Measurements from ENCODE around the gene EFNB1.

EFNB1 gene

DNA sequence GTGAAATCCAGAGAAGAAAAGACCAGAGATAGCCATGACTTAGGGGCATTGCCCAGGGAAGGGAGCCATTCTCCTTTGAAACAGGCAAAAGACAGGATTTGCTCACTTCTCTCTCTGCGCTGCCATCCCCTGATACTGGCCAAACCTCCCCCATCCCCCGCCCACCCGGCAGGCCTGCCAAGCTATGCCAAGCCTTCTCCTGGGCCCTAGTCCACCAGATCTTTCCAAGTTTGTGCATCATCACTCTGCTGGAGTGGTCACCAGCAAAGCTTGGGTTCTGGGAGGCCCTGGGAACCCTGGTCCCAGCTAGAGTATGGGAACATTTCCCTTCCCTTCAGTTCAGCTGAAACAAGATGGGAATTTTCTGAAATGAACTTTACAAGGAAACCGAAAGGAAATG is 18.4 kb downstream of the EFNB1 start:
- TF ChIP-seq, protein P1, sequence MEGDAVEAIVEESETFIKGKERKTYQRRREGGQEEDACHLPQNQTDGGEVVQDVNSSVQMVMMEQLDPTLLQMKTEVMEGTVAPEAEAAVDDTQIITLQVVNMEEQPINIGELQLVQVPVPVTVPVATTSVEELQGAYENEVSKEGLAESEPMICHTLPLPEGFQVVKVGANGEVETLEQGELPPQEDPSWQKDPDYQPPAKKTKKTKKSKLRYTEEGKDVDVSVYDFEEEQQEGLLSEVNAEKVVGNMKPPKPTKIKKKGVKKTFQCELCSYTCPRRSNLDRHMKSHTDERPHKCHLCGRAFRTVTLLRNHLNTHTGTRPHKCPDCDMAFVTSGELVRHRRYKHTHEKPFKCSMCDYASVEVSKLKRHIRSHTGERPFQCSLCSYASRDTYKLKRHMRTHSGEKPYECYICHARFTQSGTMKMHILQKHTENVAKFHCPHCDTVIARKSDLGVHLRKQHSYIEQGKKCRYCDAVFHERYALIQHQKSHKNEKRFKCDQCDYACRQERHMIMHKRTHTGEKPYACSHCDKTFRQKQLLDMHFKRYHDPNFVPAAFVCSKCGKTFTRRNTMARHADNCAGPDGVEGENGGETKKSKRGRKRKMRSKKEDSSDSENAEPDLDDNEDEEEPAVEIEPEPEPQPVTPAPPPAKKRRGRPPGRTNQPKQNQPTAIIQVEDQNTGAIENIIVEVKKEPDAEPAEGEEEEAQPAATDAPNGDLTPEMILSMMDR (IDR thresholded peaks at IDR 0.05; ENCODE audit: low read depth, low read length) = no peak
- no peak for DNase-seq (ENCODE audit: extremely low read depth, low read depth)

DNA sequence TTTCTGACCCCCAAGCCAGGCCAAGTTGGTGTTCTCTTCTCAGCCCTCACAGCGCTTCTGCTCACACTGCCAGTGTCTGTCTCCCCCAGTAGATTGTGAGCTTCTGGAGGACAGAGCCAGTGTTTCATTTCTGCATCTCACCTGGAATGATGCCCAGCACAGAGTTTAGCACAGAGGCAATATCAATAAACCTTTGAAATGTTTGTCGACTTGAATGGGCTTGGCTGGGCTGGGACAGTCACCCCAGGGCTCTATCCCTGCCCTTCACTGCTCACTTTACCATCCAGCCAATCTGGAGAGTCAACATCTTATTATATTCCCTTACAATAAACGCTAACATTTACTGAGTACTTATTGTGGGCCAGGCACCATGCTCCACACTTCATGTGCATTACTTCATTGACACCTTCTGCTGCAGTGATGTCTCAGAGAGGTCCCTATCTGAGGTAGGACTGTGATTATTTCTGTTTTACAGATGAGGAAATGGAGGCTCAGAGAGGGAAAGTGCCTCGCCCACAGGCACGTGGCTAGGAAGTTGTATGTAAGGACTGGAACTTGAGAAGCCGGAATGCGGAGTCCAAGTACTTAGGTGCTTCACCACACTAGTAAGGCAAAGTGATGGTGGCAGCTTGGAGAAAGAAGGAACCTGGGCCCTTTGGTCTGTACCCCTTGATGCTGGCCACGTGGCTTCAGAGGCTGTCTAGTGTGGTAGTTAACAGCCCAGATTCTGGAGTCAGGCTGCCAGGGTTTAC is 19.5 kb downstream of the EFNB1 start:
- TF ChIP-seq, protein P1 (IDR thresholded peaks at IDR 0.05; ENCODE audit: low read depth, low read length) = no peak
- DNase-seq (ENCODE audit: extremely low read depth, low read depth) = no peak

DNA sequence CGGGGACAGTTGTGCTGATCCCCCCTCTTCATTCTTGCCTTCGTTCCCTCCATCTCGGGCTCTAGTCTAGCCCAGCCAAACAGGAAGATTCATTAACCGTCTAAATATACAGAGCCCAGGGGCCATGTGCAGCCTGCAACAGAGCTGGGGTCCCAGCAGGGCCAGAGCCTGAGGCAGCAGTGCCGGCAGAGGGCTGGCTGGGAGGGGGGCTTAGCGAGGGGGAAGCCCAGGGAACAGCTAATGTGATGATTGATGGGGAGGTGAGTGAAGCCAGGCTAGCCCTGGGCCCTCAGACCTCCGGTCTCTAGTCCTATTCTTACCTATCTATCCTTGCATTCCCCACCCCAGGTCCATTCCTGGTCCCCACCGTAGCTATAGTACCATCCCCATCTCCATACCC is 22.3 kb downstream of the EFNB1 start:
- TF ChIP-seq, protein P1 (IDR thresholded peaks at IDR 0.05; ENCODE audit: low read depth, low read length) = no peak
- no peak for DNase-seq (ENCODE audit: extremely low read depth, low read depth)

DNA sequence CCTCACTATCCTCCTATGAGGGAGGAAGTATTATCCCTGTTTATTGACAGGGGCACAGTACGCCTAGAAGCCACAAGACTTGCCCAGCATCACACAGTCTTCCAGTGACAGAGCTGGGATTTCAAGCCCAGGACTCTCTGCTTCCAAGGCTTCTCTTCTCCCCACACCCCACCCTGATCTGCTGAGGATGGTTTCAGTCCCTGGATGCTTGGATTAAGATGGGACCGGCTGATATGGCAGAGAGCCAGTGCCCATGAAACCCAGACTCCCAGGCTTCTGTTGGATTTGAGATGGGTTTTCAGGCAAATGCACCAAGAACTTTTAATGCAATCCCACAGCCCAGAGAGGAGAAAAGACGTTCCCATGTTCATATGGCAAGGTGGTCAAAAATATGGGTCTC is 23.2 kb downstream of the EFNB1 start:
- TF ChIP-seq, protein P1 (IDR thresholded peaks at IDR 0.05; ENCODE audit: low read depth, low read length) = no peak
- DNase-seq (ENCODE audit: extremely low read depth, low read depth) = no peak

DNA sequence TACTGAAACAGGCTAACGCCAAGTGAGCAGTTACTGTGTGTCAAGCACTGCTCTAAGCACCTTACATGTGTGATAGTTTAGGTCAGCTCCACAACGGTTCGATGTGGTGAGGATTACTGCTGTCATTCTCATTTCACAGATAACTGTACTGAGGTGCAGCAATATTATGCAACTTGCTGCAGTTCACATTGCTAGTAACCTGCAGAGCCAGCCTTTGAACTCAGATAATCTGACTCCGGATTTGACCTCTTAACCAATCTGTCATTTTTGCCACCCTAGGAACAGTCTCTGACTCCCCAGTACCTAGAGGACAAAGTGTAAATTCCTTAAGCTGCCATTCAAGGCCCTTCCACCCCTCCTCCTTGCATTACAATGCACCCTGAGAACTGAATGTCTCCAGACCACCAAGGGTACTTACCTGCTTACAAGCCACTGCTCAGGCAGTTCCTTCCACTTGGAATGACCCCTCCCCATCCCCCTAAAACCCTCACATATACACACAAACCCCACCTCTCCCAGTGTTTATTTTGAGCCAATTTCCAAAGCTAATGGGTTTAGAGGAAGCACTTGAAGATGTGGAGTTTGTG is 24.9 kb downstream of the EFNB1 start:
- no peak for DNase-seq (ENCODE audit: extremely low read depth, low read depth)
- TF ChIP-seq, protein P1 (IDR thresholded peaks at IDR 0.05; ENCODE audit: low read depth, low read length) = no peak

DNA sequence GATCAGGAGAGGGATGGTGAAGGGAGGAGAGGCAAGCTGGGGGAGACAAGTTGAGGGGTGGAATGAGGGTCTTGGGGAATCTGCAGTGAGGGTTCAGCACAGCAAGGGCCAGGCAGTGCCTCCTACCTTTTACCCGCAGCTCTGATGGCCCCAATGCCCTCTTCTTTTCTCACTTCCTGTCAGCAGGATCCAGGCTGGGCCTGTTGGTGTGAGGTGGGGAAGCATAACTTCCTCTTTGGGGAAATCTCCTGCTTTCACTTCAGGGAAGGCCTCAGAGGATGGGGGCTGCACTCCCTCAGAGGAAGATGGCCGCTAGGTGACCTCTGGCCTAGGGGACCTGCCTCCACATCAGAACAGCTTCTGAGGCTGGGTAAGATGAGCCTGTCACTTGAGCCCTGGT is 36.5 kb downstream of the EFNB1 start:
- TF ChIP-seq, protein P1 (IDR thresholded peaks at IDR 0.05; ENCODE audit: low read depth, low read length) = no peak
- DNase-seq (ENCODE audit: extremely low read depth, low read depth) = no peak

DNA sequence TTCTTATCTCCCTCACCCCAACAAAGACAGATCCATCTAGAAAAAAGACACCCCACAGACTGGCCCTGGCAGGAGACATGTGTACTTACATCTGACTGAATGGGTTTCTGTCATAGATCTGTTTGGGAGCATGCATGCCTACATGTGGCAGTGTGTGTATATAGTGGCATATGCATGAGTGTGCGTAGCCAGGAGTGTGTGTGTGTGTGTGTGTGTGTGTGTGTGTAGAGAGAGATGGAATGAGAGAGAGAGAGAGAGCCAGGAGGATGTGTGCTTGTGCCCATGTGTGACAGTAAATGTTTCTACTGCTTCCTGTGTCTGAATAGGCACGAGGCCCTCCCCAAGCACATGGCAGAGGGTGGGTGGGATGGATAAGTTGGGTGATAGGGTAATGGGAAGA is 37.1 kb downstream of the EFNB1 start:
- DNase-seq (ENCODE audit: extremely low read depth, low read depth) = no peak
- TF ChIP-seq, protein P1 (IDR thresholded peaks at IDR 0.05; ENCODE audit: low read depth, low read length) = no peak

Measured in AG09319 (cell line).